ENCODE measurements around the gene ARHGAP30.

Gene ARHGAP30

GRCh38 chr1:161020509-161021164 lies 49.1 kb downstream of the ARHGAP30 start, which contains the start of gene F11R:
Gene F11R (minus strand): TSS chr1:161021152. CDS start chr1:161021073, 79 bp downstream.
- TF ChIP-seq YY1 (IDR thresholded peaks at IDR 0.05; ENCODE audit: low read depth), result peak; percentile 6; the same call in 1 of the 2 replicates
- peak; percentile 68 for TF ChIP-seq TAF1 (IDR thresholded peaks at IDR 0.05; ENCODE audit: low read depth)
- no peak for TF ChIP-seq TEAD4 (IDR thresholded peaks at IDR 0.05)
- no peak for TF ChIP-seq TCF12 (IDR thresholded peaks at IDR 0.05; ENCODE audit: low read depth)
- no peak for TF ChIP-seq CREB1 (IDR thresholded peaks at IDR 0.05; ENCODE audit: low read depth)
- no peak; the same call in 1 of the 2 replicates for TF ChIP-seq CEBPB (IDR thresholded peaks at IDR 0.05)
- TF ChIP-seq MAX (IDR thresholded peaks at IDR 0.05), result no peak

GRCh38 chr1:161019751-161020495 lies 49.8 kb downstream of the ARHGAP30 start:
- TF ChIP-seq TCF12 (IDR thresholded peaks at IDR 0.05; ENCODE audit: low read depth), result no peak
- no peak for TF ChIP-seq CEBPB (IDR thresholded peaks at IDR 0.05)
- TF ChIP-seq EGR1 (IDR thresholded peaks at IDR 0.05), result no peak
- TF ChIP-seq NFIC (IDR thresholded peaks at IDR 0.05), result no peak

- TF ChIP-seq EP300 (IDR thresholded peaks at IDR 0.05; ENCODE audit: borderline replicate concordance), result no peak
- no peak for TF ChIP-seq ZBTB7A (IDR thresholded peaks at IDR 0.05; ENCODE audit: low read depth)
- no peak for TF ChIP-seq FOXM1 (IDR thresholded peaks at IDR 0.05; ENCODE audit: borderline replicate concordance, low read depth)
- TF ChIP-seq TEAD4 (IDR thresholded peaks at IDR 0.05), result no peak
- no peak for TF ChIP-seq USF1 (IDR thresholded peaks at IDR 0.05)
- TF ChIP-seq NFIC (IDR thresholded peaks at IDR 0.05), result no peak
- no peak for TF ChIP-seq MAX (IDR thresholded peaks at IDR 0.05)
- TF ChIP-seq REST (IDR thresholded peaks at IDR 0.05; ENCODE audit: low read depth), result no peak
- TF ChIP-seq TAF1 (IDR thresholded peaks at IDR 0.05; ENCODE audit: low read depth), result no peak
- TF ChIP-seq TCF12 (IDR thresholded peaks at IDR 0.05; ENCODE audit: low read depth), result no peak
- TF ChIP-seq YY1 (IDR thresholded peaks at IDR 0.05; ENCODE audit: low read depth), result no peak
- no peak for TF ChIP-seq RAD21 (IDR thresholded peaks at IDR 0.05; ENCODE audit: low read depth)
- TF ChIP-seq CEBPB (IDR thresholded peaks at IDR 0.05), result no peak
- no peak for TF ChIP-seq CREB1 (IDR thresholded peaks at IDR 0.05; ENCODE audit: low read depth)
- no peak for TF ChIP-seq EGR1 (IDR thresholded peaks at IDR 0.05)
Measured at GRCh38 chr1:161018631-161018930, 51.1 kb downstream of the ARHGAP30 start.

- TF ChIP-seq RAD21 (IDR thresholded peaks at IDR 0.05; ENCODE audit: low read depth), result no peak
- no peak for TF ChIP-seq MAX (IDR thresholded peaks at IDR 0.05)
- TF ChIP-seq EGR1 (IDR thresholded peaks at IDR 0.05), result no peak
- no peak for TF ChIP-seq USF1 (IDR thresholded peaks at IDR 0.05)
- no peak for TF ChIP-seq YY1 (IDR thresholded peaks at IDR 0.05; ENCODE audit: low read depth)
- TF ChIP-seq REST (IDR thresholded peaks at IDR 0.05; ENCODE audit: low read depth), result no peak
- TF ChIP-seq NFIC (IDR thresholded peaks at IDR 0.05), result no peak
Measured at GRCh38 chr1:161017756-161018630, 51.7 kb downstream of the ARHGAP30 start.

GRCh38 chr1:161013488-161014230 lies 56.0 kb downstream of the ARHGAP30 start:
- TF ChIP-seq ZBTB7A (IDR thresholded peaks at IDR 0.05; ENCODE audit: low read depth) (no peak), RAD21 (IDR thresholded peaks at IDR 0.05; ENCODE audit: low read depth) (no peak), EGR1 (IDR thresholded peaks at IDR 0.05) (no peak), EP300 (IDR thresholded peaks at IDR 0.05; ENCODE audit: borderline replicate concordance) (no peak), CEBPB (IDR thresholded peaks at IDR 0.05) (0 out of 2 replicates have a peak, but pooled peaks have one; percentile 31), TAF1 (IDR thresholded peaks at IDR 0.05; ENCODE audit: low read depth) (no peak), TCF12 (IDR thresholded peaks at IDR 0.05; ENCODE audit: low read depth) (0 out of 2 replicates have a peak, but pooled peaks have one; percentile 20), NFIC (IDR thresholded peaks at IDR 0.05) (no peak), MAX (IDR thresholded peaks at IDR 0.05) (no peak), YY1 (IDR thresholded peaks at IDR 0.05; ENCODE audit: low read depth) (no peak), REST (IDR thresholded peaks at IDR 0.05; ENCODE audit: low read depth) (no peak)

All from Ishikawa (cell line).